Measurements from ENCODE around the gene CACNA1C.

CACNA1C gene

GRCh38 chr12:2479851-2480535 is 427.2 kb downstream of the CACNA1C start:
- no peak for DNase-seq (ENCODE audit: low read depth in 2 of 2)
- TF ChIP-seq CTCF (IDR thresholded peaks at IDR 0.05; ENCODE audit: low read depth, low read length) = no peak
- no peak overlapping the region for H3K4me3 ChIP-seq (replicated peaks in 1 of 2; ENCODE audit: low read depth in 2 of 2, low read length in 2 of 2)

GRCh38 chr12:2481346-2481745 is 428.6 kb downstream of the CACNA1C start:
- DNase-seq (ENCODE audit: low read depth in 2 of 2) = no peak
- no peak for TF ChIP-seq CTCF (IDR thresholded peaks at IDR 0.05; ENCODE audit: low read depth, low read length)

GRCh38 chr12:2481951-2482350 is 429.2 kb downstream of the CACNA1C start:
- no peak for DNase-seq (ENCODE audit: low read depth in 2 of 2)
- no peak for TF ChIP-seq CTCF (IDR thresholded peaks at IDR 0.05; ENCODE audit: low read depth, low read length)
- H3K4me3 ChIP-seq (replicated peaks in 1 of 2; ENCODE audit: low read depth in 2 of 2, low read length in 2 of 2) = no peak overlapping the region

More at GRCh38 chr12:2481346-2481745, 428.6 kb downstream of the CACNA1C start:
- no peak overlapping the region for H3K4me3 ChIP-seq (replicated peaks in 1 of 2; ENCODE audit: low read depth in 2 of 2, low read length in 2 of 2)

GRCh38 chr12:2482938-2483660 is 430.3 kb downstream of the CACNA1C start:
- no peak for TF ChIP-seq CTCF (IDR thresholded peaks at IDR 0.05; ENCODE audit: low read depth, low read length)
- no peak for DNase-seq (ENCODE audit: low read depth in 2 of 2)
- H3K4me3 ChIP-seq (replicated peaks in 1 of 2; ENCODE audit: low read depth in 2 of 2, low read length in 2 of 2) = no peak overlapping the region

- no peak overlapping the region for H3K4me3 ChIP-seq (replicated peaks in 1 of 2; ENCODE audit: low read depth in 2 of 2, low read length in 2 of 2)
- no peak for DNase-seq (ENCODE audit: low read depth in 2 of 2)
- TF ChIP-seq CTCF (IDR thresholded peaks at IDR 0.05; ENCODE audit: low read depth, low read length) = no peak
These were observed 430.9 kb downstream of the CACNA1C start for GRCh38 chr12:2483713-2484112.

GRCh38 chr12:2484141-2484776 is 431.5 kb downstream of the CACNA1C start:
- no peak overlapping the region for H3K4me3 ChIP-seq (replicated peaks in 1 of 2; ENCODE audit: low read depth in 2 of 2, low read length in 2 of 2)
- TF ChIP-seq CTCF (IDR thresholded peaks at IDR 0.05; ENCODE audit: low read depth, low read length) = no peak
- DNase-seq (ENCODE audit: low read depth in 2 of 2) = no peak
